ENCODE data around the gene UBR4.

Gene UBR4

DNA sequence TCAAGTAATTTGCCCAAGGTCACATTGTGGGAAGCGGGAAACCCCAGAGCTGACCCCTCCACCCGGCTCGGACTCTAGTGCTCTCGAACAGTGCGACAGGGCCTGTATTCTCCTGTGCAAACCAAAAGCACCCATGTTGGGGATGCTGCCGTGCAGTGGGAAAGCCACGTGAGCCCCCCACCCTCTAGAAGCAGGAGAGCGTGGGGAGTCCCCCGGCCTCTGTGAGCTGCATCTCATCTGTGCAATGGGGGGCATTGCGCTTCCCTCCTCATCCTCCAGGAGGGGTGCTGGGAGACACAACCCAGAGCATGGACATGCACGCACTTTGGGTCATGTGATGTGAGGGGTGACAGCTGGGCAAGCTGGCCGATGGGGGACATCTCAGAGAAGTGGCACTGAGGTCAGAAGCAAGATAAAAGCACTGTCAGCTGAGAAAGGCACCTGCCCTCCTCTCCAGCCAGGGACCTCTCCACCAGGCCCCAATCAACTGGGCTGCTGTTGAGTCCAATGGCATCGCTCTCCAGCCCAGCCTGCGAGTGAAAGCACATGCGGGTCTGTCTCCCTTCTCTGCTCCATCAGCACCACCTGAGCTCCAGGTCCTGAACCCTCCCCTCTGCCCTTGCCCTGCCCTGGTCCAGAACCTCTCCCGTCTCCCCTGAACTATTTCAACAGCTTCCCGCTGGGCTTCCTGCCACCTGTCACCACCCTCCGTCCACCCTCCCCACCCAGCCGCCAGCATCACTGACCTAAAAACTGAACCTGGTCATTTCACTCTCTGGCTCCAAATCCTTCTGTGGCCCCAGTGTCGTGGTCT lies 177.2 kb downstream of the UBR4 start:
- DNase-seq: no peak

DNA sequence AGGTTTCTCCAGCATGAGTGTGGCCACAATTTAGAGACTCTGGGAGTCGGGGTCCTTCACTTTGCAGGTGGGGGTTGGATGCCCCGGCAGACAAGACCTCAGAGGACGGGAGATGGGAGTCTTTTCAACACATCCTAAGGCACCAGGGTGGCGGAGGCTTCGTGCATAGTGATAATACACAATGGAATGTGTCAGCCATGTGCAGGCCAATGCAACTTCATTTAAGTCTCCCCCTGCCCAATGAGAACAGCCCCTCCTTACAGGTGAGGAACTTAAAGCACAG lies 177.7 kb downstream of the UBR4 start:
- DNase-seq: no peak

DNA sequence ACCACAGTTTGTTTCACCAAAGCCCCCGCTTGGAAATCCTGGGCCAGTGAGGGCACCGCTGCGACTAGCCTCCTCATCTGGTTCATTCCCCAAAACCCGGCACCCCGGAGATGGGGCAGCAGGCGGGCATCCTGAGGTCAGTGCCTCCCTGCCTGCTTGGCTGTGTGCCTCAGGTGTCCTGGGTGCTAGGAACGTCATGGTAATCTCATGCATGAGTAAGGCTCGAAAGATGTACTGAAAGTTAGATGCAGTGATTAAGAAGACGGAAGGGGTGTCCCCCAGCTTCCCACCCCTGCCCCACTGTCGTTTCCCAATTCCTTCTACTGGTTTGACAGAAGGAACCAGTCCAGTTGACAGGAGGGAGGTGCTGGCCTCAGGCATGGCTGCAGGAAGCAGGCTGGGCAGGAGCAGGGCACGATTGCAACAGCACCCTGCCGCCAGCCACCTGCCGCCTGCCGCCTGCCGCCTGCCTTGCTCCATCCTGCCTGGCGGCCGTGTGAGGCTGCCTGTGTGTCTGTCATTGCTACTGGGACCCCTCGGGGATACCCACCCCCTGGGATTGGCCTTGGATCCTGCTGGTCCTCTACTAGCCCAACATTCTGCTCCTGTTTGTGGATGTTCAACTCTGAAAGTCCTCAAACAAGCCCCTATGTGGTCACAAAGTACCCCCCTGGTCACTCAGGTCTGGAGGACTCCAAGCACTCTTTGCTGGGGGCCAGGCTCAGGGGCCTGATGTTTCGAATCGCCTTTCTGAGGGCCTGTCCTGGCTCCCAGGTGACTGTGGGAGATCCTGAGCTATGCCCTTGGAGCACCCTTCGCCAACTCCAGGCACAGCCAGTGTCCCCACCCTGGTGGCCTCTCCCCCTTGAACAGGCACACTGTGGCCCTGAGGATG lies 180.6 kb downstream of the UBR4 start:
- no peak for DNase-seq

DNA sequence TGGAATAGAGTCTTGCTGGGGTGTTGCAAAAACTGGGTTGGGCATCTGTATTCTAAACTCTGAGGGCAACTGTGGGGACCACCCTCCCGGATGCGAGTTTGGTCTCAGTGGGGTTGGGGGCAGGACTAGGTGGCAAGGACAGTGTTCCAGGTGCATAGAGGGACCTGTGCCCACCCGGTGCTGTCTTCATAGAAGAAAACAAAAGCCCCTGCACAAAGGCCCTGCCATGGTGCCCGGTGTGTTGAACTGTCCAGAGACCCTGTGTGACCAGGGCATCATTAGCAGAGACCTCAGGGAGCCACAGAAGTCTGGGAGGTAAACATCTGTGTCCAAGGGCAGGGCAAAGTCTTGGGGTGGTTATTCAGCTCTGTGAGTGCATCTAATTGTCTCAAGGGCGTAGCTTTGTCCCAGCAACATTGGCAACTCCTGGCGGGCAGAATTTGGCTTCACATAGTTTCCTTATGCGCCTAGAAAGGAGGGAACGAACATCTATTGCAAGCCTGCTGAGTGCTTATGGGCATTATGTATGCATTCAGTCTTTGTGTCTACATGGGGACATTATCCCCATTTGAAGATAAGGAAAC lies 181.4 kb downstream of the UBR4 start:
- no peak for DNase-seq

DNA sequence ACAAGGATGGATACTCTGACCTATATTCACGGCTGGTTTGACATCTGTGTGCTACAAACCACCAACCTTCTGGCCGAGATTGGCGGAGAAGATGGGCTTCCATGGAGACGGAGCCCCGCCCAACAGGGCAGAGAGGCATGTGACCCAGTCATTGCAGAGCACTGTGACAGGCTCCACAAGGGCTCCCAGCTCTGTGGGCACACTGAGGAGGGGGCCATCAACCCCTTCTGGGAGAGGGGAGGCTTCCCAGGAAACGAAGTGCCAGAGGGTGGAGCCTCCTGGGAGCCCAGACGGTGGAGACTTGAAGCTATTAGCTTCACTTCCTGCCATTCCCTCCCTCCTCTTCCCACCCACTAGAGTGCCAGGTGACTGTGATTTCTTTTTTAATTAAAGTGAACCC lies 182.0 kb downstream of the UBR4 start:
- no peak for DNase-seq

Measured in activated CD4-positive, alpha-beta T cell treated with anti-CD3 and anti-CD28 coated beads, Interleukin-2, amount 50 U/mL, for 1 hour (primary cell).